IMR-90 (cell line): ENCODE data around the gene SPPL2A. TPM values are rescaled to one million over a fixed set of nuclear protein-coding genes. Genes with fewer than 3 reads are reported as not detected.

Experiments
- ATAC-seq: fragments of 200-7000 bp; cut with Tn5 transposase; 2 replicates; pipeline ENCODE4 v1.9.1; 2020; ENCODE audit warnings: low read depth, mild to moderate bottlenecking, moderate library complexity
- BruUV-seq: library from RNA; stranded (reverse); fragments of 400-500 nt; replicated peaks from 2 replicates; lab custom pipeline; 2021; lab: Mats Ljungman, UMichigan
- CTCF ChIA-PET: fragments of 300-600 bp; formaldehyde crosslinking; extraction: SDS; loops from one replicate; lab custom pipeline; 2021; ENCODE audit warnings: antibody characterized with exemption; lab: Yijun Ruan, JAX
- POLR2A ChIA-PET: fragments of 300-600 bp; sonication (Branson Sonifier 250); formaldehyde crosslinking; loops from one replicate; lab custom pipeline; 2022; ENCODE audit warnings: antibody characterized with exemption; ENCODE audit not compliant: unreplicated experiment; lab: Charles Lee
- DNase-seq: peaks from one replicate; pipeline ENCODE4 v3.0.0; 2013
- H2AFZ ChIP-seq: replicated peaks from 2 replicates; pipeline ENCODE3; 2013; ENCODE audit warnings: low read length, mild to moderate bottlenecking; ENCODE audit not compliant: poor library complexity
- H2AK5ac ChIP-seq: 2 replicates; pipeline ENCODE4 v1.6.1; 2013; ENCODE audit warnings: low read depth, low read length, inconsistent platforms
- H2AK9ac ChIP-seq: replicated peaks from 2 replicates; pipeline ENCODE3; 2013; ENCODE audit warnings: mild to moderate bottlenecking, low read depth, low read length, moderate library complexity; ENCODE audit not compliant: poor library complexity
- H2BK120ac ChIP-seq: 2 replicates; pipeline ENCODE4 v1.6.1; 2013; ENCODE audit warnings: low read depth, low read length, inconsistent platforms
- H2BK15ac ChIP-seq: 3 replicates; pipeline ENCODE4 v1.6.1; 2013; ENCODE audit warnings: low read depth, low read length, inconsistent platforms
- H2BK20ac ChIP-seq: 2 replicates; pipeline ENCODE4 v1.6.1; 2013; ENCODE audit warnings: low read depth, mild to moderate bottlenecking, inconsistent platforms, low read length, moderate library complexity
- H2BK5ac ChIP-seq: 2 replicates; pipeline ENCODE4 v1.6.1; 2013; ENCODE audit warnings: mild to moderate bottlenecking, low read depth, low read length, inconsistent platforms; ENCODE audit not compliant: poor library complexity, severe bottlenecking
- H3K14ac ChIP-seq: replicated peaks from 2 replicates; pipeline ENCODE4 v1.6.1; 2013; ENCODE audit warnings: low read depth, low read length, inconsistent platforms
- H3K18ac ChIP-seq: 2 replicates; pipeline ENCODE4 v1.6.1; 2013; ENCODE audit warnings: low read depth, low read length, control low read depth
- H3K23ac ChIP-seq: 2 replicates; pipeline ENCODE4 v1.6.1; 2013; ENCODE audit warnings: low read depth, low read length, inconsistent platforms
- H3K27ac ChIP-seq: 2 replicates; pipeline ENCODE4 v1.5.1; 2013; ENCODE audit warnings: mild to moderate bottlenecking, control low read depth, low read length; ENCODE audit not compliant: insufficient read depth
- H3K27me3 ChIP-seq: 2 replicates; pipeline ENCODE4 v1.6.1; 2013; ENCODE audit warnings: low read length; ENCODE audit not compliant: control insufficient read depth, insufficient read depth
- H3K36me3 ChIP-seq: 2 replicates; pipeline ENCODE4 v1.6.1; 2013; ENCODE audit warnings: low read length, mixed read lengths; ENCODE audit not compliant: control insufficient read depth, insufficient read depth
- H3K4ac ChIP-seq: 2 replicates; pipeline ENCODE4 v1.6.1; 2013; ENCODE audit warnings: low read depth, low read length, inconsistent platforms
- H3K4me1 ChIP-seq: 2 replicates; pipeline ENCODE4 v1.6.1; 2013; ENCODE audit warnings: low read length, mixed read lengths; ENCODE audit not compliant: control insufficient read depth, insufficient read depth
- H3K4me2 ChIP-seq: 2 replicates; pipeline ENCODE4 v1.6.1; 2013; ENCODE audit warnings: low read depth, mild to moderate bottlenecking, control low read depth, low read length, moderate library complexity
- H3K4me3 ChIP-seq: 2 replicates; pipeline ENCODE4 v1.5.1; 2013; ENCODE audit warnings: low read depth, mild to moderate bottlenecking, control low read depth, low read length, moderate library complexity; ENCODE audit not compliant: insufficient read depth
- H3K56ac ChIP-seq: 2 replicates; pipeline ENCODE4 v1.6.1; 2013; ENCODE audit warnings: low read length, inconsistent platforms; ENCODE audit not compliant: insufficient read depth; ENCODE audit errors: extremely low read depth
- H3K79me1 ChIP-seq, 2 experiments: 2 replicates each; pipeline ENCODE4 v1.6.1; 2013; ENCODE audit warnings: low read length in 2 of 2, inconsistent platforms in 1 of 2, low read depth in 1 of 2
- H3K9ac ChIP-seq: 2 replicates; pipeline ENCODE4 v1.6.1; 2013; ENCODE audit warnings: low read depth, low read length, control low read depth
- H3K9me1 ChIP-seq: 2 replicates; pipeline ENCODE4 v1.6.1; 2013; ENCODE audit warnings: low read length, inconsistent platforms; ENCODE audit not compliant: insufficient read depth
- H3K9me3 ChIP-seq: 2 replicates; pipeline ENCODE4 v1.6.1; 2013; ENCODE audit warnings: low read length; ENCODE audit not compliant: control insufficient read depth, insufficient read depth
- H4K20me1 ChIP-seq: 2 replicates; pipeline ENCODE4 v1.6.1; 2013; ENCODE audit warnings: low read length, inconsistent platforms; ENCODE audit not compliant: insufficient read depth
- H4K5ac ChIP-seq: 2 replicates; pipeline ENCODE4 v1.6.1; 2013; ENCODE audit warnings: mild to moderate bottlenecking, low read depth, low read length, control low read depth
- H4K8ac ChIP-seq, 2 experiments: 2 replicates each; pipeline ENCODE4 v1.6.1; 2013; ENCODE audit warnings: low read depth in 2 of 2, low read length in 2 of 2, control low read depth in 1 of 2, inconsistent platforms in 1 of 2
- H4K91ac ChIP-seq: 2 replicates; pipeline ENCODE4 v1.6.1; 2013; ENCODE audit warnings: low read depth, low read length, inconsistent platforms; ENCODE audit not compliant: insufficient read depth
- CEBPB ChIP-seq: IDR thresholded peaks from 2 replicates; pipeline ENCODE4 v1.6.1; 2012; ENCODE audit warnings: low read depth, low read length, improper control_type of control experiment
- CTCF ChIP-seq: conservative IDR thresholded peaks from 2 replicates; pipeline ENCODE4 v1.5.1; 2012; ENCODE audit warnings: mild to moderate bottlenecking, low read depth, low read length, improper control_type of control experiment
- FOS ChIP-seq: fragments of 150-350 bp; IDR thresholded peaks from 2 replicates; pipeline ENCODE4 v1.6.1; 2016; ENCODE audit warnings: low read depth, low read length
- MAFK ChIP-seq: IDR thresholded peaks from 2 replicates; pipeline ENCODE4 v1.6.1; 2012; ENCODE audit warnings: low read depth, low read length, improper control_type of control experiment
- MAZ ChIP-seq: IDR thresholded peaks from 2 replicates; pipeline ENCODE4 v1.6.1; 2012; ENCODE audit warnings: low read depth, mild to moderate bottlenecking, low read length, improper control_type of control experiment, moderate library complexity, borderline replicate concordance
- MXI1 ChIP-seq: IDR thresholded peaks from 2 replicates; pipeline ENCODE4 v1.6.1; 2012; ENCODE audit warnings: low read depth, mild to moderate bottlenecking, low read length, moderate library complexity, borderline replicate concordance
- POLR2A ChIP-seq: IDR thresholded peaks from 2 replicates; pipeline ENCODE4 v1.6.1; 2012; ENCODE audit warnings: mild to moderate bottlenecking, low read depth, low read length
- RAD21 ChIP-seq: IDR thresholded peaks from 2 replicates; pipeline ENCODE4 v1.6.1; 2012; ENCODE audit warnings: low read length, improper control_type of control experiment
- RCOR1 ChIP-seq: IDR thresholded peaks from 2 replicates; pipeline ENCODE4 v1.6.1; 2012; ENCODE audit warnings: mild to moderate bottlenecking, low read length, improper control_type of control experiment; ENCODE audit not compliant: insufficient replicate concordance
- RFX5 ChIP-seq: IDR thresholded peaks from 2 replicates; pipeline ENCODE4 v1.8.0; 2012; ENCODE audit warnings: low read depth, mild to moderate bottlenecking, low read length, moderate library complexity
- SMC3 ChIP-seq: fragments of 150-350 bp; IDR thresholded peaks from 2 replicates; pipeline ENCODE4 v1.6.1; 2016; ENCODE audit warnings: low read depth, mild to moderate bottlenecking, antibody characterized with exemption, low read length, moderate library complexity
- WGBS, 2 experiments: methylation state at CpG; one replicate each; pipeline versions ENCODE4 v1.1.5 to v1.1.7; 2013; ENCODE audit warnings: missing lambda C conversion rate in 2 of 2; ENCODE audit not compliant: insufficient read length in 1 of 2; ENCODE audit errors: extremely low coverage in 2 of 2; 5-methylcytosine and 5-hydroxymethylcytosine counted together
- dilution Hi-C: fragments of 300-500 bp; cut with HindIII; formaldehyde crosslinking; loops from one replicate; pipeline ENCODE4 v1.14.3; 2018; ENCODE audit warnings: low sequenced_read_pairs; ENCODE audit not compliant: unreplicated experiment
- in situ Hi-C: fragments of 300-500 bp; cut with MboI; formaldehyde crosslinking; loops from 3 replicates; pipeline ENCODE4 v1.14.3; 2019; ENCODE audit warnings: low sequenced_read_pairs, inconsistent platforms, mixed read lengths
- intact Hi-C: fragments of 100-400 bp; cut with micrococcal nuclease; formaldehyde crosslinking; loops from 2 replicates; pipeline ENCODE4 v1.10.0; 2022
- polyA plus RNA-seq, 3 experiments: library from polyadenylated mRNA; depleted of rRNA; stranded (reverse); fragments of >200 nt; gene quantifications; 2 replicates each; pipeline ENCODE4 v1.2.3, GENCODE V29; 2012; ENCODE audit warnings: low replicate concordance in 1 of 3
- total RNA-seq: library from RNA; depleted of rRNA; stranded (reverse); fragments of >200 nt; gene quantifications from 2 replicates; pipeline ENCODE4 v1.2.3, GENCODE V29; 2012
- TF ChIP-seq, protein P1 (sequence below): fragments of 150-350 bp; IDR thresholded peaks from 2 replicates; pipeline ENCODE4 v1.6.1; 2016; ENCODE audit warnings: low read depth, mild to moderate bottlenecking, low read length, moderate library complexity, borderline replicate concordance
- TF ChIP-seq, protein P2 (sequence below): fragments of 150-350 bp; IDR thresholded peaks from 2 replicates; pipeline ENCODE4 v1.6.1; 2017; ENCODE audit warnings: mild to moderate bottlenecking, antibody characterized with exemption, low read length, low read depth

The SPPL2A gene
- total and polyA plus RNA-seq, 2 of the 4 experiments (the other 2 are of a cell fraction) = 29.2 to 53.8 TPM

DNA sequence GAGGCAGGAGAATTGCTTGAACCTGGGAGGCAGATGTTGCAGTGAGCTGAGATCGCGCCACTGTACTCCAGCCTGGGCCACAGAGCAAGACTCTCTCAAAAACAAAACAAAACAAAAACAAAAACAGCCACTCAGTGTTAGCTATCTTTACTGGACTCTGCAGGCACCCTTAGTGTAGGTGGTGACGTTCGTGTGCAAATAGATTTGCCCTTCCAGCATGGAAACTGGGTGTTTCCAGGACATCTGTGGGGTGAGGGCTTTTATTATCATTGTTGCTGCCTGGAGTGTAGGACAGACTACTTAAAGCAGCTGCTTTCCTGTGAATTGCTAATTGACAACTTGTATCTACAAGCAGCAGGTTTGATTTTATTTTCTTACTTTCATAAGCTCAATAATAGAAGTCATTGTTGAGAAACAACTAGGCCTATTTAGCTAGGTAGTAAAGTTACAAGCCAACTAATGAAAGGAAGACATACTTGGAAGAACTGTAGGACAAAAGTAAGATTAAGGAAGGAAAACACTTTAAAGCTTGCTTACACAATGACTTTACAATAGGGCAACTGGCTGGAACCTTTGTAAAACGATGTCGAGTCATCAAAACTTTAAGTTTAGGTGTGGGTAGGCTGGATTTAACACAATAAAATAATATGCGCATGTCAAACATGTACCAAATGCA, 25.4 kb upstream of the SPPL2A start:
- H3K4ac ChIP-seq = no peak overlapping the region
- H3K18ac ChIP-seq = no peak overlapping the region
- in situ Hi-C loops = no loop called here
- no peak overlapping the region for H3K9ac ChIP-seq
- H2BK20ac ChIP-seq = no peak overlapping the region
- H2AK5ac ChIP-seq = no peak overlapping the region
- no peaks in the 10 kb centered on the region for H3K79me1 ChIP-seq
- no peak overlapping the region for H4K91ac ChIP-seq
- no peak overlapping the region for H2AFZ ChIP-seq
- no peak overlapping the region for H2BK5ac ChIP-seq
- H3K4me3 ChIP-seq = no peak overlapping the region
- no peak for ATAC-seq
- dilution Hi-C loops = no loop called here
- WGBS, 2 experiments = no CpG with 5 or more reads among the region's 7 CpGs
- no peaks in the 10 kb centered on the region; the same call in 1 of the 2 replicates for H3K4me1 ChIP-seq
- no peak for DNase-seq
- ChIA-PET CTCF (no interaction called here), POLR2A (no interaction called here)
- no peak overlapping the region for H3K56ac ChIP-seq
- intact Hi-C loops = no loop called here
- no peak overlapping the region for H4K5ac ChIP-seq
- no peak overlapping the region for H3K4me2 ChIP-seq
- no peaks in the 10 kb centered on the region for H3K9me3 ChIP-seq
- no peak overlapping the region for H3K14ac ChIP-seq
- no peaks in the 10 kb centered on the region for H3K9me1 ChIP-seq
- TF ChIP-seq CEBPB (no peak), FOS (no peak), RCOR1 (no peak), SMC3 (no peak), RFX5 (no peak), RAD21 (no peak), CTCF (no peak), POLR2A (no peak), MXI1 (no peak), MAFK (no peak), MAZ (no peak)
- TF ChIP-seq, protein P1, sequence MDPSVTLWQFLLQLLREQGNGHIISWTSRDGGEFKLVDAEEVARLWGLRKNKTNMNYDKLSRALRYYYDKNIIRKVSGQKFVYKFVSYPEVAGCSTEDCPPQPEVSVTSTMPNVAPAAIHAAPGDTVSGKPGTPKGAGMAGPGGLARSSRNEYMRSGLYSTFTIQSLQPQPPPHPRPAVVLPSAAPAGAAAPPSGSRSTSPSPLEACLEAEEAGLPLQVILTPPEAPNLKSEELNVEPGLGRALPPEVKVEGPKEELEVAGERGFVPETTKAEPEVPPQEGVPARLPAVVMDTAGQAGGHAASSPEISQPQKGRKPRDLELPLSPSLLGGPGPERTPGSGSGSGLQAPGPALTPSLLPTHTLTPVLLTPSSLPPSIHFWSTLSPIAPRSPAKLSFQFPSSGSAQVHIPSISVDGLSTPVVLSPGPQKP = no peak
- TF ChIP-seq, protein P2, sequence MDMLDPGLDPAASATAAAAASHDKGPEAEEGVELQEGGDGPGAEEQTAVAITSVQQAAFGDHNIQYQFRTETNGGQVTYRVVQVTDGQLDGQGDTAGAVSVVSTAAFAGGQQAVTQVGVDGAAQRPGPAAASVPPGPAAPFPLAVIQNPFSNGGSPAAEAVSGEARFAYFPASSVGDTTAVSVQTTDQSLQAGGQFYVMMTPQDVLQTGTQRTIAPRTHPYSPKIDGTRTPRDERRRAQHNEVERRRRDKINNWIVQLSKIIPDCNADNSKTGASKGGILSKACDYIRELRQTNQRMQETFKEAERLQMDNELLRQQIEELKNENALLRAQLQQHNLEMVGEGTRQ = no peak
- no peak overlapping the region for H3K27ac ChIP-seq
- no peak overlapping the region for H2BK120ac ChIP-seq
- no peak overlapping the region for H4K8ac ChIP-seq
- H2AK9ac ChIP-seq = no peak overlapping the region
- H3K23ac ChIP-seq = no peak overlapping the region
- no peaks in the 10 kb centered on the region for H4K20me1 ChIP-seq
- no TSS peak for BruUV-seq
- no peak overlapping the region for H2BK15ac ChIP-seq
- no peaks in the 10 kb centered on the region for H3K27me3 ChIP-seq
- H3K36me3 ChIP-seq = no peaks in the 10 kb centered on the region
